Activated CD8-positive, alpha-beta T cell treated with anti-CD3 and anti-CD28 coated beads for 36 hours (primary cell): ENCODE data around the gene URM1. TPM values are rescaled to one million over a fixed set of nuclear protein-coding genes. Genes with fewer than 3 reads are reported as not detected.
"Not testable (repeated sequence)": the region's sequence is repeated elsewhere in the genome, so short reads cannot be mapped to it uniquely, and the experiment has no call there.

Experiments
- ATAC-seq: fragments of 200-7000 bp; cut with Tn5 transposase; one replicate; pipeline ENCODE4 v1.10.0; 2021; ENCODE audit warnings: mild to moderate bottlenecking, moderate library complexity
- CTCF ChIA-PET: fragments of 350-600 bp; sonication (Branson Sonifier 250); formaldehyde crosslinking; loops from one replicate; lab custom pipeline; 2021; ENCODE audit warnings: antibody characterized with exemption; lab: Charles Lee
- POLR2A ChIA-PET: fragments of 350-600 bp; sonication (Branson Sonifier 250); formaldehyde crosslinking; loops from one replicate; lab custom pipeline; 2021; ENCODE audit warnings: antibody characterized with exemption; lab: Charles Lee
- DNase-seq: peaks from one replicate; pipeline ENCODE4 v3.0.0-alpha.2; 2020
- H3K27ac Mint-ChIP-seq: one replicate; pipeline ENCODE4 v1.8.0; 2021; ENCODE audit warnings: mild to moderate bottlenecking, mixed read lengths
- H3K27me3 Mint-ChIP-seq: one replicate; pipeline ENCODE4 v1.8.0; 2021; ENCODE audit warnings: mixed read lengths
- H3K36me3 Mint-ChIP-seq: one replicate; pipeline ENCODE4 v1.8.0; 2021; ENCODE audit warnings: low read depth, mixed read lengths
- H3K4me1 Mint-ChIP-seq: one replicate; pipeline ENCODE4 v1.8.0; 2021; ENCODE audit warnings: low read depth, mixed read lengths
- H3K4me3 Mint-ChIP-seq: one replicate; pipeline ENCODE4 v1.8.0; 2021; ENCODE audit warnings: mild to moderate bottlenecking, moderate library complexity, mixed read lengths
- H3K9me3 Mint-ChIP-seq: one replicate; pipeline ENCODE4 v1.8.0; 2021; ENCODE audit warnings: mixed read lengths
- CTCF ChIP-seq: fragments of 200-600 bp; IDR thresholded peaks from one replicate; pipeline ENCODE4 v1.8.0; 2022; ENCODE audit warnings: antibody characterized with exemption, mild to moderate bottlenecking
- intact Hi-C: fragments of 100-400 bp; cut with micrococcal nuclease; formaldehyde crosslinking; loops from one replicate; pipeline ENCODE4 v1.10.0; 2022
- total RNA-seq, 2 experiments: library from RNA; stranded (reverse); gene quantifications; one replicate each; pipeline ENCODE4 v1.2.3, GENCODE V29; 2021

URM1 gene
- total RNA-seq, 2 experiments from 2014 or later = 56.3 to 60.2 TPM

GRCh38 chr9:128419061-128419925, 48.1 kb downstream of the URM1 start:
- intact Hi-C loops = no loop called here
- Mint-ChIP-seq H3K4me3 (peak overlapping the region; percentile 73), H3K27me3 (peaks cover 28% of the 10 kb centered on the region), H3K9me3 (no peaks in the 10 kb centered on the region), H3K36me3 (no peaks in the 10 kb centered on the region), H3K4me1 (peaks cover 6% of the 10 kb centered on the region), H3K27ac (no peak overlapping the region)
- ChIA-PET POLR2A (interaction anchor here (1.1 to 1.7 kb wide), 2 partner anchors 8 to 56 kb away, joined by 3 to 4 read pairs; no protein-coding TSS in a partner anchor), CTCF (interaction anchor here (0.7 to 3.4 kb wide), 24 partner anchors 9 to 509 kb away, joined by 3 to 26 read pairs (median 4); no protein-coding TSS in a partner anchor)
- no peak for TF ChIP-seq CTCF
- DNase-seq (no peak), ATAC-seq (no peak)

- TF ChIP-seq CTCF = peak; percentile 85
- Mint-ChIP-seq H3K4me3 (peak overlapping the region; percentile 73), H3K27ac (no peak overlapping the region), H3K36me3 (no peaks in the 10 kb centered on the region), H3K9me3 (no peaks in the 10 kb centered on the region), H3K27me3 (peaks cover 22% of the 10 kb centered on the region), H3K4me1 (peaks cover 6% of the 10 kb centered on the region)
- ChIA-PET POLR2A (interaction anchor here (1.1 to 1.7 kb wide), 2 partner anchors 9 to 57 kb away, joined by 3 to 4 read pairs; no protein-coding TSS in a partner anchor), CTCF (interaction anchor here (0.7 to 3.4 kb wide), 25 partner anchors 9 to 508 kb away, joined by 3 to 26 read pairs (median 4); no protein-coding TSS in a partner anchor)
- DNase-seq = peak; percentile 78
- peak; percentile 83 for ATAC-seq
- intact Hi-C loops = no loop called here
These were observed 49.0 kb downstream of the URM1 start for GRCh38 chr9:128420060-128420650.

GRCh38 chr9:128420651-128421481, 49.7 kb downstream of the URM1 start, which contains the start of gene CERCAM:
CERCAM (plus strand) TSS chr9:128420857; CDS start chr9:128420878, 21 bp downstream.
- Mint-ChIP-seq H3K9me3 (no peaks in the 10 kb centered on the region), H3K36me3 (no peaks in the 10 kb centered on the region), H3K27ac (no peak within 1 kb of the TSS), H3K4me1 (peaks cover 6% of the 10 kb centered on the region), H3K27me3 (peaks cover 17% of the 10 kb centered on the region), H3K4me3 (peak within 1 kb of the TSS; percentile 73)
- POLR2A ChIA-PET = interaction anchor here (0.8 to 1.7 kb wide), 2 partner anchors 9 to 50 kb away, joined by 3 to 4 read pairs; partner anchors contain the start of gene URM1
- no peak for TF ChIP-seq CTCF
- CTCF ChIA-PET = interaction anchor here (1.1 to 3.4 kb wide), 16 partner anchors 9 to 507 kb away, joined by 3 to 26 read pairs (median 5); no protein-coding TSS in a partner anchor
- DNase-seq (peak; percentile 60), ATAC-seq (peak; percentile 77)
- intact Hi-C loops = no loop called here

DNA sequence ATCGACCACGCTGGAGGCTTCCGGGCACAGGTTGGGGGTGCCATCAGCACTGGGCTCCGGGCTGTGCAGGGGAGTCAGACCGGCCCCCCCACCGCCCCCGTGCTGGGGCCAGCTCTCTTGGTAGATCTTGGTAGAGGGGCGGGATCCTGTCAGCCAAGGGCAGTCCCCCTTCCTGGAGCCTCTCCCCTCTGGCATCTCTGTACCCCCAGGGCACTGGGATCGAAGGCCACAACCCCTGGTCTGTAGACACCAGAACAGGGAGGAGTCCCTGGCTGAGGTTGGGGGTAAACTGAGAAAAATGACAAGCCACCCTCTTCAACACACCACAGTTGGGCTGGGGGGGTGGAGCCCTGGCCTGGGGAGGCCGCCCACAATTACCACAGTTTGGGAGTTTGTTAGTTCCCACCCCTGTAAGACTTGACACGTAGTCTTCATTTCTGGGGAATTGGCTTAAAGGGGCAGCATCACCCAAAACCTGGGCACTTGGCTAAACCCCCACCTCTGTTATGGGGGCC, 50.4 kb downstream of the URM1 start:
- H3K9me3 Mint-ChIP-seq = no peaks in the 10 kb centered on the region
- peaks cover 6% of the 10 kb centered on the region for H3K4me1 Mint-ChIP-seq
- intact Hi-C loops = no loop called here
- H3K4me3 Mint-ChIP-seq = peak overlapping the region; percentile 56
- H3K27ac Mint-ChIP-seq = no peak overlapping the region
- DNase-seq (peak; percentile 49), ATAC-seq (peak; percentile 17)
- CTCF ChIA-PET = interaction anchor here (0.8 to 3.4 kb wide), 6 partner anchors 11 to 129 kb away, joined by 3 to 26 read pairs (median 16); no protein-coding TSS in a partner anchor
- TF ChIP-seq CTCF = no peak
- POLR2A ChIA-PET = interaction anchor here (0.8 to 1.8 kb wide), 3 partner anchors 10 to 51 kb away, joined by 3 to 4 read pairs (median 4); partner anchors contain the start of gene URM1
- H3K36me3 Mint-ChIP-seq = no peaks in the 10 kb centered on the region
- H3K27me3 Mint-ChIP-seq = peaks cover 12% of the 10 kb centered on the region

GRCh38 chr9:128422022-128422782, 51.0 kb downstream of the URM1 start:
- H3K4me1 Mint-ChIP-seq, ATAC-seq, H3K9me3 Mint-ChIP-seq, DNase-seq, intact Hi-C loops, H3K36me3 Mint-ChIP-seq, H3K4me3 Mint-ChIP-seq, H3K27me3 Mint-ChIP-seq, H3K27ac Mint-ChIP-seq: not testable (repeated sequence)
- POLR2A ChIA-PET = interaction anchor here (0.7 to 1.8 kb wide), 2 partner anchors 10 to 12 kb away, joined by 3 to 4 read pairs; no protein-coding TSS in a partner anchor
- CTCF ChIA-PET = interaction anchor here (0.8 to 3.4 kb wide), 5 partner anchors 15 to 130 kb away, joined by 3 to 26 read pairs (median 16); no protein-coding TSS in a partner anchor
